ENCODE results near the gene SAP30BP. TPM values are rescaled to one million over a fixed set of nuclear protein-coding genes. Genes with fewer than 3 reads are reported as not detected.

Gene SAP30BP
- total RNA-seq, 1 experiment from 2014 or later, result 126 TPM

DNA sequence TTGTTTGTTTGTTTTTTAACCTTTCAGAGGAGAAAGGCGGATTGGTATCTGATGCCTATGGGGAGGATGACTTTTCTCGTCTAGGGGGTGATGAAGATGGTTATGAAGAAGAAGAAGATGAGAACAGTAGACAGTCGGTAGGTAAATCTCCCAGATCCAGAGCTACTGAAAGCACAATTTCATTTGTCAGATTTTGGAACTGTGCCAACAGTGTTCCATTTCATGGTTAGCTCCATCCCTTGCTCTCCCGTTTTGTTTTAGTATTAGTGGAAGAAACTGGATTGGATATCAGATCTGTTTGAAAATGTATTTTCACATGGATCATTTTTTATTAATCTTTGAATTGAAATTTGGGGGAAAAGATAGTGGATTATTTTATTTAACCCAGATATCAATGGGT is 1.4 kb downstream of the SAP30BP start:
- peaks cover 13% of the 10 kb centered on the region for H3K4me1 ChIP-seq
- H3K36me3 Mint-ChIP-seq (ENCODE audit: insufficient read depth, unreplicated experiment), result peaks cover 60% of the 10 kb centered on the region
- H3K4me1 Mint-ChIP-seq (ENCODE audit: low read depth, unreplicated experiment), result no peaks in the 10 kb centered on the region
- H3K27ac Mint-ChIP-seq (ENCODE audit: unreplicated experiment), result peak overlapping the region; percentile 10
- no peaks in the 10 kb centered on the region for H3K9me3 ChIP-seq
- TF ChIP-seq, protein P1, sequence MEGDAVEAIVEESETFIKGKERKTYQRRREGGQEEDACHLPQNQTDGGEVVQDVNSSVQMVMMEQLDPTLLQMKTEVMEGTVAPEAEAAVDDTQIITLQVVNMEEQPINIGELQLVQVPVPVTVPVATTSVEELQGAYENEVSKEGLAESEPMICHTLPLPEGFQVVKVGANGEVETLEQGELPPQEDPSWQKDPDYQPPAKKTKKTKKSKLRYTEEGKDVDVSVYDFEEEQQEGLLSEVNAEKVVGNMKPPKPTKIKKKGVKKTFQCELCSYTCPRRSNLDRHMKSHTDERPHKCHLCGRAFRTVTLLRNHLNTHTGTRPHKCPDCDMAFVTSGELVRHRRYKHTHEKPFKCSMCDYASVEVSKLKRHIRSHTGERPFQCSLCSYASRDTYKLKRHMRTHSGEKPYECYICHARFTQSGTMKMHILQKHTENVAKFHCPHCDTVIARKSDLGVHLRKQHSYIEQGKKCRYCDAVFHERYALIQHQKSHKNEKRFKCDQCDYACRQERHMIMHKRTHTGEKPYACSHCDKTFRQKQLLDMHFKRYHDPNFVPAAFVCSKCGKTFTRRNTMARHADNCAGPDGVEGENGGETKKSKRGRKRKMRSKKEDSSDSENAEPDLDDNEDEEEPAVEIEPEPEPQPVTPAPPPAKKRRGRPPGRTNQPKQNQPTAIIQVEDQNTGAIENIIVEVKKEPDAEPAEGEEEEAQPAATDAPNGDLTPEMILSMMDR (IDR thresholded peaks at IDR 0.05; ENCODE audit: insufficient read depth in 1 of 2, low read depth in 1 of 2, low read length in 1 of 2, severe bottlenecking in 1 of 2, unreplicated experiment in 1 of 2), result no peak
- H3K27me3 ChIP-seq (replicated peaks; ENCODE audit: control insufficient read depth, insufficient read depth, low read length), result no peaks in the 10 kb centered on the region
- ChIA-PET CTCF (interaction anchor here (2.7 kb wide), 1 partner anchor 79 kb away, joined by 17 read pairs; no protein-coding TSS in a partner anchor), POLR2A (no interaction called here)
- DNase-seq, result no peak
- H3K4me3 ChIP-seq (ENCODE audit: low read depth, low read length), result peak overlapping the region; percentile 96; the same call in 1 of the 2 replicates
- H3K9me3 Mint-ChIP-seq (ENCODE audit: unreplicated experiment), result no peaks in the 10 kb centered on the region
- BruUV-seq (replicated peaks), result no TSS peak
- intact Hi-C loops (cut with micrococcal nuclease; ENCODE audit: unreplicated experiment), result no loop called here
- H3K36me3 ChIP-seq (ENCODE audit: control insufficient read depth, insufficient read depth, low read length), result peaks cover 2% of the 10 kb centered on the region; the same call in 1 of the 2 replicates
- H3K27me3 Mint-ChIP-seq (ENCODE audit: insufficient read depth, unreplicated experiment), result no peaks in the 10 kb centered on the region
- no peak overlapping the region for H3K4me3 Mint-ChIP-seq (ENCODE audit: unreplicated experiment)

DNA sequence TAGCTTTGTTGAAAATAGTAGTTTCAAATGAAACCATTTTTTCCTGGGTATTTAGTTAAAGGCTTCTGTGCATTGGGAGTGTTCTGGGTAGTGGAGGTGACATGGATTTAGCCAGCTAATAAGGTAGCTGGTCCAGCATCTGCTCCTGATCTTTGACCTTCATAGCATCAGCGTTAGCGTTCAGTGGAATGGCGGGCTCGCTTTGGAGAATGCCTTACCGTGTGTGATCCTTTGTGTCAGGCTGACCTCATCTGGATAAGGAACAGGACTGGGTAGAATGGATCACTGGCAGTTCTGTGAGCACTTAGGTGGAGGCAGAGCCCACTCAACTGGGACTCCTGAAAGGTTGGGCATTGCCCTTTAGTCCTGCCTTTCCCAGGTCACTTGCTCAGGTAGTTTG is 3.7 kb downstream of the SAP30BP start:
- Mint-ChIP-seq H3K4me3 (ENCODE audit: unreplicated experiment) (no peak overlapping the region), H3K27me3 (ENCODE audit: insufficient read depth, unreplicated experiment) (no peaks in the 10 kb centered on the region), H3K9me3 (ENCODE audit: unreplicated experiment) (no peaks in the 10 kb centered on the region), H3K27ac (ENCODE audit: unreplicated experiment) (no peak overlapping the region), H3K36me3 (ENCODE audit: insufficient read depth, unreplicated experiment) (peaks cover 67% of the 10 kb centered on the region), H3K4me1 (ENCODE audit: low read depth, unreplicated experiment) (no peaks in the 10 kb centered on the region)
- no TSS peak for BruUV-seq (replicated peaks)
- DNase-seq, result no peak
- intact Hi-C loops (cut with micrococcal nuclease; ENCODE audit: unreplicated experiment), result no loop called here
- no peaks in the 10 kb centered on the region for H3K9me3 ChIP-seq
- no peak overlapping the region for H3K4me3 ChIP-seq (ENCODE audit: low read depth, low read length)
- H3K36me3 ChIP-seq (ENCODE audit: control insufficient read depth, insufficient read depth, low read length), result peaks cover 2% of the 10 kb centered on the region
- CTCF ChIA-PET, result interaction anchor here (0.9 kb wide), 1 partner anchor 77 kb away, joined by 3 read pairs; no protein-coding TSS in a partner anchor
- POLR2A ChIA-PET, result interaction anchor here (0.5 kb wide), 1 partner anchor 42 kb away, joined by 3 read pairs; no protein-coding TSS in a partner anchor
- H3K4me1 ChIP-seq, result peaks cover 11% of the 10 kb centered on the region
- TF ChIP-seq, protein P1 (IDR thresholded peaks at IDR 0.05; ENCODE audit: insufficient read depth in 1 of 2, low read depth in 1 of 2, low read length in 1 of 2, severe bottlenecking in 1 of 2, unreplicated experiment in 1 of 2), result no peak
- H3K27me3 ChIP-seq (replicated peaks; ENCODE audit: control insufficient read depth, insufficient read depth, low read length), result no peaks in the 10 kb centered on the region

DNA sequence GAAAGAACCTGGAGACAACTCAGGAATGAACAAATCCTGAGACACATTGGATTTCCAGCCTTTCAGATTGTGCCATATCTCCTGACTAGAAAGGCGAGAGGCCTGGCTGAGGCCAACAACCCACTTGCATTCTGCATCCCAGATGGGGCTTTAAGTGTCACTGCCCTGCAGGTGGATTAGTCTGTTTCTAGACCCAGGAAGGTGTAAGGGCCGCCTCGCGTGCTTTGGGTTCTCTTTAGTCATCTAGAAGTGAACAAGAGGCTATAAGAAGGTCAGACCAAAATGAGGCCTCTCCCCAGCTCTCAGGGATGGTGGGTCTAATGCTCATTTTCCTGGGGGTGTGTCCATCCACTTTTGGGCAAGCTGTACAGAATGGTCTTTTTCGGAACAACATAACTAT is 4.9 kb downstream of the SAP30BP start:
- no peaks in the 10 kb centered on the region for H3K4me1 Mint-ChIP-seq (ENCODE audit: low read depth, unreplicated experiment)
- BruUV-seq (replicated peaks), result no TSS peak

More for the DNA sequence above, 4.9 kb downstream of the SAP30BP start:
- no peaks in the 10 kb centered on the region for H3K9me3 ChIP-seq
- H3K36me3 ChIP-seq (ENCODE audit: control insufficient read depth, insufficient read depth, low read length), result peaks cover 2% of the 10 kb centered on the region
- CTCF ChIA-PET, result interaction anchor here (2.0 kb wide), 1 partner anchor 76 kb away, joined by 13 read pairs; no protein-coding TSS in a partner anchor
- POLR2A ChIA-PET, result no interaction called here
- intact Hi-C loops (cut with micrococcal nuclease; ENCODE audit: unreplicated experiment), result no loop called here
- no peak overlapping the region for H3K4me3 ChIP-seq (ENCODE audit: low read depth, low read length)
- H3K27me3 Mint-ChIP-seq (ENCODE audit: insufficient read depth, unreplicated experiment), result no peaks in the 10 kb centered on the region
- TF ChIP-seq, protein P1 (IDR thresholded peaks at IDR 0.05; ENCODE audit: insufficient read depth in 1 of 2, low read depth in 1 of 2, low read length in 1 of 2, severe bottlenecking in 1 of 2, unreplicated experiment in 1 of 2), result no peak
- H3K4me3 Mint-ChIP-seq (ENCODE audit: unreplicated experiment), result no peak overlapping the region
- no peaks in the 10 kb centered on the region for H3K9me3 Mint-ChIP-seq (ENCODE audit: unreplicated experiment)
- no peak for DNase-seq
- no peak overlapping the region for H3K27ac Mint-ChIP-seq (ENCODE audit: unreplicated experiment)
- H3K27me3 ChIP-seq (replicated peaks; ENCODE audit: control insufficient read depth, insufficient read depth, low read length), result no peaks in the 10 kb centered on the region
- H3K36me3 Mint-ChIP-seq (ENCODE audit: insufficient read depth, unreplicated experiment), result peaks cover 78% of the 10 kb centered on the region
- H3K4me1 ChIP-seq, result peaks cover 7% of the 10 kb centered on the region; the same call in 1 of the 2 replicates

Data from Caco-2 (cell line).